HL-60/S4 treated with phorbol 12-myristate 13-acetate at 8.2 ng/mL for 4 days and 3 days (cell line): ENCODE measurements around the gene FNDC11.
"Not testable (repeated sequence)": the region's sequence is repeated elsewhere in the genome, so short reads cannot be mapped to it uniquely, and the experiment has no call there.

ENCODE experiments used
- in situ Hi-C: fragments of 300-500 bp; cut with MboI; formaldehyde crosslinking; loops from 2 replicates; pipeline ENCODE4 v1.15.0; 2022; ENCODE audit warnings: low sequenced_read_pairs

FNDC11 gene, protein sequence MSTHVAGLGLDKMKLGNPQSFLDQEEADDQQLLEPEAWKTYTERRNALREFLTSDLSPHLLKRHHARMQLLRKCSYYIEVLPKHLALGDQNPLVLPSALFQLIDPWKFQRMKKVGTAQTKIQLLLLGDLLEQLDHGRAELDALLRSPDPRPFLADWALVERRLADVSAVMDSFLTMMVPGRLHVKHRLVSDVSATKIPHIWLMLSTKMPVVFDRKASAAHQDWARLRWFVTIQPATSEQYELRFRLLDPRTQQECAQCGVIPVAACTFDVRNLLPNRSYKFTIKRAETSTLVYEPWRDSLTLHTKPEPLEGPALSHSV

DNA sequence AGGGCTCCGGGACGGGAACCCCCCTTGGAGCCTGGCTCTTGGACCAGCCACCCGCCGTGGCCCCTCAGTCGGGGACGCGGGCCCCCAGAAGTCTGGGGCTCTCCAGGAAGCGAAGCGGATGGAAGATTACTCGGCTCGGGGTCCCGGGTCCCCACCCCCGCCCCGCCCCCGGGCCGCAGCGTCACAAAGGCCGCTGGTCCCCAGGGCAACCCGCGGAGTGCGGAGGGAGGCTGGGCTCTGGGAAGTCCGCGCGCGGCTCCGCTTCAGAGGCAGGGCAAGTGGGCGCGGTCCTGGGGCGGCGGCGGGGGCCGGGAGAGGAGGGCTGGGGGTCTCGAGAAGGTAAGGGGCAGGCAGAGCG lies at the start of gene FNDC11:
FNDC11 (plus strand) TSS at position 227 of the 358 bp plus-strand sequence. CDS start 1,505 bp downstream, outside the sequence.
- in situ Hi-C loops, result no loop called here

DNA sequence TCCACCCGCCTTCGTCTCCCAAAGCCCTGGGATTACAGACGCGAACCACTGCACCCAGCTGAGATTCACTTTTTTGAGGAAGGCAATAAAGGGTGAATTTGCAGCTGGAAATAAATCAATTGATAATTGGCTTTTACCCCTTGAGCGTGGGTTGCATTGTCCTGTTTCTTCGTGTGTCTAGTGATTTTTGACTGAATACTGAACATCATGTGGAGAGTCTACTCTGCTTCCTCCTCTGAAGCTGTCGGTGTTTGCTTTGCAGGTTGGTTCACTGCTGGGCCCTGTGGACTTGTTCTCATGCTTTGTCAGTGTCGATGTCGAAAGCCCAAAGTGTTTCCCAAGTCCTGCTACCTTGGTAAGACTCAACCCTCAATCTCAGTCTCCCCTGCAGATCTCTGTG lies 49.3 kb upstream of the FNDC11 start:
- in situ Hi-C loops, result no loop called here

DNA sequence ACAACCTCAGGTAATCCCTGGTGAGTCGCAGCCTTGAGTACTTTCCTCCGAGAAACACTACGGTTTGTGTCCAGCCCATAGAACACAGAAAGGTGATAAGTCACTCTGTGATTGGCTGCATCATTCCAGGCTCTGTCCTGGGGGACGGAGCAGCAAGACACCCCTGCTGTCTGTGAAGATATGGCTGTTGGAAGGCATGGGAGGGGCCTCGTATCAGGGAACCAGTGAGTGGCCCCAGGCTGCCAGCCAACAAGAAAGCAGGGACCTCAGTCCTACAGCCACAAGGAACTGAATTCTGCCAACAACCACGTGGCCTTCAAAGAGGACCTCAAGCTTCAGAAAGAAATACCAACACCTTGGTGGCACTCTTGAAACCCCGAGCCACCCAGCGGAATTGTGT lies 48.7 kb upstream of the FNDC11 start:
- in situ Hi-C loops, result no loop called here

DNA sequence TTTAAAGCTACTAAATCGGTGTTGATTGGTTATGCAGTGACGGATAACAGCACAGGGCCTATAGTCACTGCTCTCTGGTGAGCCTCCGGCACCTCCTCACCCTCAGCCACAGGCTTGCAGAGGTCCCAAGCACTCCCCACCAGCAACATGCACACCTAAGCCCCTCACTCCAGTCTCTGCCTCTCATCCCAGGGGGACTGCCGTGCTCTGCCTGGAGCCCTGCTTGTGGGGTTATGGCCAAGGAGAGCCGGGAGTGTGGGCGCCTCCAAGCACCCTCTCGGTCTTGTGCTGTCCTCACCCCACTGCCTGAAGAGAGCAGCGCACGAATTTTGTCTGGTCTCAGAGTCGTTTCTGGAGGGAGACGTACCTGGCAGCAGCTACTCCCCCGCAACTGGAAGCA lies 48.2 kb upstream of the FNDC11 start:
- in situ Hi-C loops, result no loop called here

DNA sequence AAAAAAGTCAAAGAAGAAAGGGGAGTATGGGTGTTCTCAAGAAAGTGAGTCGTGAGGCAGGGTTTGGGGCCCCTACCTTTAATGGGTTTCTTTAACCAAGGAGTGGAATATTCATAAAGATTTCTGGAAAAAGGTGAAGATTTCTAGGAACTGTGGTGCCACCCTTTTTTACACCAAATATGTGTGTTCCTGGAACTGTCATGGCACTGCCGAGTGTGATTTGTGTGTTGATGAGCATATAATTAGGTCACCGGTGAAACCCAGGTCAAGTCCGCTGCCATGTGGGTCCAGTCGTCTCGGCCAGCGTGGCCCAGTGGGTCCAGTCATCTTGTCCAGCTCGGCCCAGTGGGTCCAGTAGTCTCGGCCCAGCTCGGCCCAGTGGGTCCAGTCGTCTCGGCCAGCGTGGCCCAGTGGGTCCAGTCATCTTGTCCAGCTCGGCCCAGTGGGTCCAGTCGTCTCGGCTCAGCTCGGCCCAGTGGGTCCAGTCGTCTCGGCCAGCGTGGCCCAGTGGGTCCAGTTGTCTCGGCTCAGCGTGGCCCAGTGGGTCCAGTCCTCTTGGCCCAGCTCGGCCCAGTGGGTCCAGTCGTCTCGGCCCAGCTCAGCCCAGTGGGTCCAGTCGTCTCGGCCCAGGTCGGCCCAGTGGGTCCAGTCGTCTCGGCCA lies 46.7 kb upstream of the FNDC11 start:
- in situ Hi-C loops, result no loop called here

DNA sequence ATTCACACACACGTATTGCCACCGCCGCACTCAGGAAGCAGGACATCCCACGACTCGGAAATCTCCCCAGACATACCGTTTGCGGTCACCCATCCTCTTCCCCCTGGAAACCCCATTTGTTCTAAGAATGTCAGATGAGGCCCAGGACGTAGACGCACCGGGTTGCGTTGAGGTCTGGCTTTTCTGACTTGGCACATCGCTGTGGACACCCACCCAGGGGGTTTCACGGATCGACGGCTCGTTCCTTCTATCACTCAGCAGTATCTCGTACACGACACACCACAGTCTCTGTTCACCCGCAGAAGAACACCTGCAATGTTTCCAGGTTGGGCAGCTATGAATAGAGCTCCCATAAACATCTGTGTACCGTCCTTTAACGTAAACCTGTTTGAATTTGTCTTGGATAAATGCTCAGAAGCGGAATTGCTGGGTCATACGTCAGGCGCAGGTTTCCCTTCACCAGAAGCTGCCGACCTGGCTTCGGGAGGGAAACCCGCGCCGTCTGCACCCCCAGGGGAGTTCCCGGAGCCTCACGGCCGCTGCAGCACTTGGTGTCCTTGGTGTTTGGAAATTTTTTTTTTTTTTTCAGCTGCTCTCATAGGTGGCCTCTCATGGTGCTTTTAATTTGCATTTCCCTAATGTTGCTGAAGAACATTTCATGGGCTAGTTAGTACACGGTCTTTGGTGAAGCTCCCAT lies 45.7 kb upstream of the FNDC11 start:
- in situ Hi-C loops, result no loop called here

DNA sequence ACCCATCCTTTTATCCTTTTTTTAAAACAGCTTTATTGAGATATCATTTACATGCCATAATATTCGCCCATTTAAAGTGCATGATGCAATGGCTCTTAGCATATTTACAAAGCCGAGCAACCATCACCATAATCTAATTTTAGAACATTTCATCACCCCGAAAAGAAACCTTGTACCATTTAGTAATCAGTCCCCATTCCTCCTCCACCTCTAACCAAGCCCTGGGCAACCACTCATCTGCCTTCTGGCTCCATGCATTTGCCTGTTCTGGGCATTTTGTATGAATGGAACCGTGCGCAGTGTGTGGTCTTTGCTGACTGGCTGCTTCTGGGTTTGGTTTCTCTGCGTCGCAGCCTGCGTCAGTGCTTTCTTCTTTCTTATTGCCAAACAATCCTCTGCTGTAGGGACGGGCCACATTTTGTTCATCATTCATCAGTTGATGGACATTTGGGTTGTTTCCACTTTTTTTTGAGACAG lies 44.8 kb upstream of the FNDC11 start:
- in situ Hi-C loops, result no loop called here

DNA sequence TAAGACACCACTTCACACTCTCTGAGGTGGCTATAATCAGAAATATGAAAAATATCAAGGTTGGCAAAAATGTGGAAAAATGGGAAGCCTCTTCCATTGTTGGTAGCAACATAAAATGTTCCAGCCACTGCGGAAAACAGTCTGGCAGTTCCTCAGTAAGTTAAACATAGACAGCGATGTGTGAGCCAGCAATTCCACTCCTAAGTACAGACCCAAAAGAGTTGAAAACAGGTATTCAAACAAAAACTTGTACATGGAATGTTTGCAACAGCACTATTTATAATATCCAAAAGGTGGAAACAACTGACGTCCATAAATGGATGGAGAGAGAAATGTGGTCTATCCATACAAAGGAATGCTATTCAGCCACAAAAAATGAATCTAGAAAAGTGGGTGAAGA lies 40.8 kb upstream of the FNDC11 start:
- in situ Hi-C loops, result no loop called here

DNA sequence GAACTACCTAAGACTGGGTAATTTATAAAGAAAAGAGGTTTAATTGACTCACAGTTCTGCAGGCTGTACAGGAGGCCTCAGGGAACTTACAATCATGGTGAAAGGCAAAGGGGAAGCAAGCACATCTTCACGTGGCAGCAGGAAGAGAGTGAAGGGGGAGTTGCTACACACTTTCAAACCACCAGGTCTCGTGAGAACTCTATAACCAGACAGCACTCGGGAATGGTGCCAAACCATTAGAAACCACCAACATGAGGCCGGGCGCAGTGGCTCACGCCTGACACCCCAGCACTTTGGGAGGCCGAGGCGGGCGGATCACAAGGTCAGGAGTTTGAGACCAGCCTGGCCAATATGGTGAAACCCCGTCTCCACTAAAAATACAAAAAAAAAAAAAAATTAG lies 39.4 kb upstream of the FNDC11 start:
- in situ Hi-C loops, result not testable (repeated sequence)

DNA sequence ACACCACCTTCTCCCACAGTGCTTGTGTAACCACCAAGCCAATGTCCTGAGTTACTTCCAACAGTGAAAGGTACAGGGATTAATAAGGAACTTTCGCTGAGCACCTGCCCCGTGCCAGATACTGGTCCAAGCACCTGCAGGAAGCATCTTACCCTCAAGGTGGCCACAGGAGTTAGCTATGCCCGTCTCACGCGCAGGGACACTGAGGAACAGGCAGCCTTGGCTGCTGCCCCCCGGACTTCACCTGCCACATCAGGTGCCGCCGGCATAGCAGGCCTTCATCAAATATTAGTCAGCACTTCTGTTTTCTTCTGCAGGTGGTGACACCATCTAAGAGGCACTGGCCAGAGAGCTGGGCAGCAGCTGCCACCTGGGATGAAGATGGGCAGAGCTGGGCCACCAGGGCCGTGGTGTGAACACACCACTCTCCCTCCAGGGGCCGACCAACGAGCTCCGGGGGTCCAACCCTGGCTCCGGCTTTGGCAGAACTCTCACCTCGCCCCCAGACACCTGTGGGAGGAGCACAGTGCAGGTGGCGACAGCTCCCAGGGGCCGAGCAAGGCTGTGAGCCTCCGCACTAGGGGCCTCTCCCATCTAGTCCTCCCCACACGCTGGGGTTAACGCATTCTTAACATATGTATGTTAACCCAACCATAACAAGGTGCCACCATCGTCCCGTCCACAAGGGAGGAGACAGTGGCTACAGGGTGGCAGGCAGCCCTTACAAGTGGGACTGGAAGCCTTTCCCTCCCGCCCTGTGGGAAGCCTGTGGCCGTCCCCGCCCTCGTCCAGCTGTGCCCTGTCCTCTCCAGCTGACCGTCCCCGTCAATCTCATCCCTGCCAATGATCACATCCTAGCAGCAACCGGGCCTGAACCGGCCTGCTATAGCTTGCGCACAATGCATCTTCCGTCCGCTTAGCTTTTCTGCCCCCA lies 36.3 kb upstream of the FNDC11 start:
- in situ Hi-C loops, result no loop called here

DNA sequence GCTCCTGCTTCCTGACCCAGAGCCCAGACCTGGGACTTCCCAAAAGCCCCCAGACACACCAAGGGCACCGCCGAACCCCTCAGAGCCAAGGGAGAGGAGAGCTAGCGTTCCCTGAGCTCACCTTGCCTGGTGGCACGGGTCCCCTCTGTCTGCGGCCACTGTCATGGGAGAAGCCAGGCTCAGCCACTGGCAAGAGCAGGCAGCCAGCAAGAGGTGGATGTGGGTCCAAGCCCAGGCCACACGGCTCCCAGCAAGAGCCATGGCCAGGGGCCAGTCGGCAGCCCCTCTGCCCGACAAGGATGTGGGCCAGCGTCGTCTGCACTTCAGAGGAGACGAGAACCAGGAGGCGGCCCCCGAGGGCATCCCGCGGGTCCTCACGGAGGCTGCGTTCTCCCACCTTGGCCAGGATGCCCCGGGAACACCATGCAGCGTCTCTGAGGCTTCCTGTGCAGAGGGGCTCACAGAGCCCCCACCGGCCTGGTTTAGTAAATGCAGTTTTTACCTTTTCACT lies 35.6 kb upstream of the FNDC11 start:
- in situ Hi-C loops, result no loop called here

DNA sequence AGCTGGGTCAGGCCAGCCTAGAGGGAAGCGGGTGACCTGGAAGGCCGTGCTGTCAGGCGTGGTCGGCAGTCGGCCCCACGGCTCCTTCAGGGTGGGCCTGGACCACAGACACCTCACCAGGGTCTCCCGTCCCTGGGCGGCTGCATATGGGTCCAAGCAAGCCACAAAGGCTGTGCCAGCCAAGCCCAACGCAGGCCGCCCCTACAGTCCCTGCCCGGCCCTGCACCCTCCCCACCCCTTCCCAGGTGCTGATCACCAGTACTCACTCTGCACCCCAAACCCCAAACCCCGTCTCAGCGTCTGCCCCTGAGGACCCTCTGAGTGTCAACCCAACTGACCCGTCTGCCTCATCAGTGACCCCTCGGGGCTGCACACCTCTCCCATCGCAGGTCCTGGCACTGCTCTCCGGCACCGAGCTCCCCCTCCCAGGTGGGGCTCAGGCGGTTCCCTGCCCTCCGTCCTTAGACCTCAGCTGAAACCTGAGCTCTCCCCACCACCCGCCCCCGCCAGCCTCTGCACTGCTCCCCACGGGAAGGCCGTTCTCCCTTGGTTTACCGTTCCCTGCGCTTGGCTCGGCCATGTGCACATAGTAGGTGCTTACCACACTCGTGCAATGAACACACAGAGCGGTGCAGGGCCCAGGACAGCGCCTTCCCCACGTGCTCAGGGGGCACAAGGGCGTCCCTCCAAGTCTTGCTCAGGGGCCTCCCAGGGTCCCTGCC lies 34.9 kb upstream of the FNDC11 start:
- in situ Hi-C loops, result no loop called here

DNA sequence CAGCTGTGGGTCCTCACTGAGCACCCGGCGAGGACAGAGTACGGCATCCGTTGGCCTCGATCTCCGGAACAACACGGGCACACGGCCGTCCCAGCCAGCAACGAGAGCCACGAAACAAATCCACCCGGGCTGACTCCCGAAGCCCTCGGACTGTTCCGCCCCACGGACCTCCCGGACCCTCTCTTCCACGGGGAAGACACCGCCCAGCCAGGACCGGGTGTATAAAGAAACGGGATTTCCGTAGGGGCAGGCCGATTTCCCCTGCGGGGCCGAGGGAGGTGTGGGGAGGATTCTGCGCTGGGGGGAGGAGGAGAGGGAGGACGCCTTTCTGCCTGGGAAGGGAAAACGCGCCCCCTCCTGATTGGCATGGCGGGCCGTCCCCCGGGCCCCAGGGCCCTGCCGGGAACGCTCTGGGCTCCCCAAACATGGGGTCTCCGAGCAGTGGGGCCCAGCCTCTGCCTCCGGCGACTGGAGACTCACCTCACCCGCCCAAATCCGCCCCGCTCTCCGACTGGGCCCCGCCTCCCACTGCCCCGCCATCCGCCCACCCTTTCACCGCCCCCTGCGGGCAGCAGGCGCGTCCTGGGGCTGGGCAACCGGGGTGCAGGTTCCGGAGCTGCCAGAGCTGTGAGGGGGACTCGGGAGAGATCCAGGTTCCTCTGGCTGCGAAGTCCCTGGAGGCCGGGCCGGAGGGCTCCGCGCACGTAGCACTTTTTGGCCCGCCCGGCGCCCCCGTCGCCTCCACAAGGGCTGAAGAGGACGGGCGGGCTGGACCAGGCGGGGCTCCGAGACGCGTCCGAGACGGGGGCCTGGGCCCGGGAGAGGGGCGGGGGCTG lies 34.1 kb upstream of the FNDC11 start:
- in situ Hi-C loops, result no loop called here

DNA sequence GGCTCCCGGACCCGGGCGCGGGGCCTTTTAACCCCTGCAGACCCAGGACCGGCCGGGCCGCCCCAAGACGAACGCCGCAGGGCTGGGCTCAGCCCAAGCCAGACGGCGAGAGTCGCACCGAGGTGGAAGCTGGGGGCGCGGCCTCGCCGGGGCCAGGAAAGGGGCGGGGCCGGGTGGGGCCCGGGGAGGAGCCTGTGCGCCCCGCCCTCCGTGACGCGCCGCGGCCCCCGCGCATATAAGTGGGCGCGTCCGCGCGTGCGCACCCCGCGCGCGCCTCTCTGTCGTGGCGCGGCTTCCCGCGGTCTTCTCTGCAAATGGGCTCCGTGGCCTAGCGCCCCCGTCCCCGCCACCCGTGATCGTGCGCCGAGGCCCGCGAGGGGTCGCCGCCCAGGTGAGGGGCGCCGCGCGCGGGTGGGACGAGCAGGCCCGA lies 33.4 kb upstream of the FNDC11 start, which contains the start of gene PPDPF:
PPDPF (plus strand) TSS at position 262 of the 430 bp plus-strand sequence. CDS start 544 bp downstream, outside the sequence.
- in situ Hi-C loops, result no loop called here

DNA sequence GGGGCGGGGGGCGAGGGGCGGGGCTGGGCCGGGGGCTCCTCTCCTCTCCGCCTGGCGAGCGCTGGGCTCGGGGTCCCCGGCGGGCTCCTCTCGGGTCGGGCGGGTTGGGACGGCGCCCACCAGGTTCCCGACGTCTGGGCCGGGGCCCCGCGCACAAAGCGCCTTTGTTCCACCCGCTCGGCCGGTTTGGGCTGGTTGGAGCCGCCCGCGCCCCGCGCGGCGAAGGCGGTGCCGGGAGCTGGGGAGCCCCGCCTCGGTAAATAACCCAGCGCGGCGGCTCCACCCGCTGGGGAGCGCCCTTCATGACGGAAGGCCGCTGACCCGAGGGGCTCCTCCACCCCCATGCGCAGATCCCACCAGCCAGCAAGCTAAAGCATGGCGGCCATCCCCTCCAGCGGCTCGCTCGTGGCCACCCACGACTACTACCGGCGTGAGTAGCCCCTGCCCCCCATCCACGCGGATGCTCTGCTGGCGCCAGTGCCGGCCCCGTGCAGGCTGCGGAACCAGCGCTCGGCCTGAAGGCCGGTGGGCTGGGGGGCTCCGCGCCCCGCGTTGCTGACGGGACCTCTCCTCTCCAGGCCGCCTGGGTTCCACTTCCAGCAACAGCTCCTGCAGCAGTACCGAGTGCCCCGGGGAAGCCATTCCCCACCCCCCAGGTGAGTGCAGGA lies 32.9 kb upstream of the FNDC11 start:
- in situ Hi-C loops, result no loop called here

DNA sequence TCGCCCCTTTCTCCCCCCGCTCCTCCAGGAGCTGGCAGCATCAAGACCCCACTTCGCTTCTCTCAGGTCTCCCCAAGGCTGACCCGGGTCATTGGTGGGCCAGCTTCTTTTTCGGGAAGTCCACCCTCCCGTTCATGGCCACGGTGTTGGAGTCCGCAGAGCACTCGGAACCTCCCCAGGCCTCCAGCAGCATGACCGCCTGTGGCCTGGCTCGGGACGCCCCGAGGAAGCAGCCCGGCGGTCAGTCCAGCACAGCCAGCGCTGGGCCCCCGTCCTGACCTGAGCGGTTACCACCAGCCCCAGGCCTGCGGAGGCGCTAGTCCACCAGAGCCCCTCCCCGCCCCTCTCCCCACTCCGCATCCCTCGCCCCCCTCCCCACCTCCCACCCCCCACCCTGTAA lies 32.4 kb upstream of the FNDC11 start:
- in situ Hi-C loops, result no loop called here

DNA sequence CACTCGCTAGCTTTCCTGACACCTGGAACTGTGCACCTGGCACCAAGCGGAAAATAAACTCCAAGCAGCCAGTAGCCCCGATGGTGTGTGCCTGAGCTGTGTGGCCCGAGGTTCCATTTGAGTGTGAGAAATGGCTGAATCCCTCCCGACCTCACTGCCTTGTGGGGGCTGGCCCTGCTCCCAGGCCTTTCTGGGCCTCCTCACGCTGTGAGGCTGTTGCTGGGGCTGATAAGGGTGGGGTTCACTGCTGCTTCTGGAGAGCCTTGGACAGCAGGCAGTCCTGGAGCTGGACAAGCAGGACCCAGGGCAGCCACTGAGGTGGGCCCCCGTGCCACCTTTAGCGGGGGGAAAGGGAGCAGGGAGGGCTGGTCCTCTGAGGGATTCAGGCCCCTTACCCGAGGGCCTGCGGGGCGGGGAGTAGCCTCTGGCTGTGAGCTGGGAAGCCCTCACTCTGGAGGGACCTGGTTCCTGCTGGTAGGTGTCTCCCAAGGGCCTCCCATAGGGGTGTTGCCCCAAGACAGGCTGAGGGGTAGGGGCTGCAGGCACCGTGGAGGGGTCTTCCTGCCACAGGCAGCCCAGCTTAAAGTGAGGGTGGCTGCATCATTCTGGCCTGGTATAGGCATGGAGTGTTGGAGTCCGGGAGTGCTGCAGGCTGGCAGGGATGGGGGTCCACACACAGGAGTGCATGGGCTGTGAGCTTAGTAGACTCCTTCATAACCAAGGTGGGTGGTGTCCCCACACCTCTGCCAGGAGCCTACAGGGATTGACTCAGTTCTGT lies 31.7 kb upstream of the FNDC11 start:
- in situ Hi-C loops, result no loop called here
